SU-DHL-6 (cell line): ENCODE measurements around the gene MAN2B1.
A peak's percentile ranks its signal among the peaks of the same experiment; 100 is the strongest.

ENCODE experiments used
- H2AFZ ChIP-seq: fragments of 200-600 bp; sonication (generic); 2 replicates; pipeline ENCODE4 v1.6.1; 2014; ENCODE audit warnings: low read depth, mild to moderate bottlenecking, moderate library complexity, mixed read lengths, antibody characterized with exemption, low read length; ENCODE audit not compliant: severe bottlenecking
- H3F3A ChIP-seq: fragments of 200-600 bp; shearing (Covaris generic); 2 replicates; pipeline ENCODE4 v1.6.0; 2016; ENCODE audit warnings: antibody characterized with exemption, mild to moderate bottlenecking; ENCODE audit not compliant: insufficient read depth
- H3K27ac ChIP-seq: fragments of 200-600 bp; sonication (generic); 2 replicates; pipeline ENCODE4 v1.5.1; 2016; ENCODE audit warnings: low read depth, mild to moderate bottlenecking, low read length, moderate library complexity, mixed read lengths
- H3K27me3 ChIP-seq: fragments of 200-600 bp; sonication (generic), shearing (Covaris generic); 2 replicates; pipeline ENCODE4 v1.6.0; 2014; ENCODE audit warnings: mild to moderate bottlenecking, low read length
- H3K36me3 ChIP-seq: fragments of 200-600 bp; sonication (generic); 2 replicates; pipeline ENCODE4 v1.6.1; 2014; ENCODE audit warnings: mild to moderate bottlenecking, low read length, mixed read lengths
- H3K4me2 ChIP-seq: fragments of 300-600, 200-600 bp; shearing (Covaris generic), sonication (generic); 2 replicates; pipeline ENCODE4 v1.6.0; 2014; ENCODE audit warnings: low read length, low read depth, mild to moderate bottlenecking; ENCODE audit not compliant: poor library complexity, severe bottlenecking
- H3K4me3 ChIP-seq: fragments of 200-600 bp; sonication (generic); 2 replicates; pipeline ENCODE4 v1.5.1; 2014; ENCODE audit warnings: antibody characterized with exemption, low read length, mild to moderate bottlenecking, mixed read lengths; ENCODE audit not compliant: insufficient read depth, poor library complexity, severe bottlenecking
- H3K79me2 ChIP-seq: fragments of 200-600 bp; sonication (generic); 2 replicates; pipeline ENCODE4 v1.6.1; 2014; ENCODE audit warnings: mild to moderate bottlenecking, low read length, moderate library complexity; ENCODE audit not compliant: insufficient read depth
- H3K9ac ChIP-seq: fragments of 200-600 bp; sonication (generic); 2 replicates; pipeline ENCODE4 v1.7.0; 2014; ENCODE audit warnings: mild to moderate bottlenecking, low read length
- H3K9me2 ChIP-seq: fragments of 200-600 bp; sonication (generic); replicated peaks from 2 replicates; pipeline ENCODE4 v1.6.1; 2014; ENCODE audit warnings: low read length; ENCODE audit not compliant: insufficient read depth
- H3K9me3 ChIP-seq: fragments of 200-600 bp; sonication (generic); 2 replicates; pipeline ENCODE4 v1.6.1; 2014; ENCODE audit warnings: low read length, mixed read lengths; ENCODE audit not compliant: insufficient read depth
- H4K20me1 ChIP-seq: fragments of 200-600 bp; sonication (generic); 2 replicates; pipeline ENCODE4 v1.6.1; 2014; ENCODE audit warnings: low read depth, mild to moderate bottlenecking, antibody characterized with exemption, low read length, moderate library complexity, mixed read lengths
- EZH2phosphoT487 ChIP-seq: fragments of 200-600 bp; sonication (generic), shearing (Covaris generic); conservative IDR thresholded peaks from 2 replicates; pipeline ENCODE4 v1.6.1; 2018; ENCODE audit warnings: mild to moderate bottlenecking, antibody characterized with exemption, low read length, moderate library complexity, mixed read lengths
- TF ChIP-seq, protein P1 (sequence below): fragments of 200-600 bp; sonication (generic); IDR thresholded peaks from one replicate; pipeline ENCODE4 v1.5.1; 2017; ENCODE audit warnings: antibody characterized with exemption, mild to moderate bottlenecking, low read length, moderate library complexity; ENCODE audit not compliant: insufficient read depth, poor library complexity, severe bottlenecking

The MAN2B1 gene

DNA sequence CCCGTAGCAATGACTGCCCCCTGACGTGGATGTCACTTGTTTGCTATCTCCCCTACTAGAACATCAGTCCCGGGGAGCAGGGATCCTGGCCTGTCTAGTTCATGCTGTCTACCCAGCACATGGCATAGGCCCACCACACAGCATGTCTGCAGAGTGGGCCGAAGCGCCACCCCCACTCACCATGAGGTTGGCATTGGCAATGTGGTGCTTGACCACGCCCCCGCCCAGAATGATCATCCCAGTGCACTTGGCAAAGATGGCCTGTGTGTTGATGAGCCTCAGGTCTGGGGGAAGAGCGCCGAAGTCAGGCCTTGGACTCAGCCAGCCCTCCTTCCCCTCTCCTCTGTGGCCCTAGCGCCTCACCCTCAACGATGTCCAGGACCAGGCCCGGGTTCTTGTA is 10.4 kb upstream of the MAN2B1 start:
- H3K79me2 ChIP-seq, result peaks cover 16% of the 10 kb centered on the region
- no peaks in the 10 kb centered on the region for H3K9me3 ChIP-seq
- H3K27ac ChIP-seq, result no peak overlapping the region
- H3K27me3 ChIP-seq, result no peaks in the 10 kb centered on the region
- H3K9ac ChIP-seq, result no peak overlapping the region
- H3F3A ChIP-seq, result peaks cover 14% of the 10 kb centered on the region
- no peak overlapping the region for H2AFZ ChIP-seq
- H3K9me2 ChIP-seq, result no peaks in the 10 kb centered on the region
- no peak overlapping the region for H3K4me2 ChIP-seq
- H3K4me3 ChIP-seq, result no peak overlapping the region
- H3K36me3 ChIP-seq, result no peaks in the 10 kb centered on the region; the same call in 1 of the 2 replicates
- no peak for TF ChIP-seq EZH2phosphoT487
- TF ChIP-seq, protein P1, sequence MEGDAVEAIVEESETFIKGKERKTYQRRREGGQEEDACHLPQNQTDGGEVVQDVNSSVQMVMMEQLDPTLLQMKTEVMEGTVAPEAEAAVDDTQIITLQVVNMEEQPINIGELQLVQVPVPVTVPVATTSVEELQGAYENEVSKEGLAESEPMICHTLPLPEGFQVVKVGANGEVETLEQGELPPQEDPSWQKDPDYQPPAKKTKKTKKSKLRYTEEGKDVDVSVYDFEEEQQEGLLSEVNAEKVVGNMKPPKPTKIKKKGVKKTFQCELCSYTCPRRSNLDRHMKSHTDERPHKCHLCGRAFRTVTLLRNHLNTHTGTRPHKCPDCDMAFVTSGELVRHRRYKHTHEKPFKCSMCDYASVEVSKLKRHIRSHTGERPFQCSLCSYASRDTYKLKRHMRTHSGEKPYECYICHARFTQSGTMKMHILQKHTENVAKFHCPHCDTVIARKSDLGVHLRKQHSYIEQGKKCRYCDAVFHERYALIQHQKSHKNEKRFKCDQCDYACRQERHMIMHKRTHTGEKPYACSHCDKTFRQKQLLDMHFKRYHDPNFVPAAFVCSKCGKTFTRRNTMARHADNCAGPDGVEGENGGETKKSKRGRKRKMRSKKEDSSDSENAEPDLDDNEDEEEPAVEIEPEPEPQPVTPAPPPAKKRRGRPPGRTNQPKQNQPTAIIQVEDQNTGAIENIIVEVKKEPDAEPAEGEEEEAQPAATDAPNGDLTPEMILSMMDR, result no peak
- peaks cover 3% of the 10 kb centered on the region; the same call in 1 of the 2 replicates for H4K20me1 ChIP-seq

GRCh38 chr19:12676384-12676792 is 9.8 kb upstream of the MAN2B1 start:
- Histone ChIP-seq H3K79me2 (peaks cover 16% of the 10 kb centered on the region), H3K4me3 (no peak overlapping the region), H3F3A (peaks cover 11% of the 10 kb centered on the region), H3K27me3 (no peaks in the 10 kb centered on the region), H3K4me2 (no peak overlapping the region), H2AFZ (no peak overlapping the region), H4K20me1 (peaks cover 3% of the 10 kb centered on the region; the same call in 1 of the 2 replicates), H3K9me3 (no peaks in the 10 kb centered on the region), H3K36me3 (no peaks in the 10 kb centered on the region; the same call in 1 of the 2 replicates), H3K9ac (no peak overlapping the region), H3K27ac (no peak overlapping the region), H3K9me2 (no peaks in the 10 kb centered on the region)
- TF ChIP-seq, protein P1, result peak; percentile 82
- TF ChIP-seq EZH2phosphoT487, result no peak

DNA sequence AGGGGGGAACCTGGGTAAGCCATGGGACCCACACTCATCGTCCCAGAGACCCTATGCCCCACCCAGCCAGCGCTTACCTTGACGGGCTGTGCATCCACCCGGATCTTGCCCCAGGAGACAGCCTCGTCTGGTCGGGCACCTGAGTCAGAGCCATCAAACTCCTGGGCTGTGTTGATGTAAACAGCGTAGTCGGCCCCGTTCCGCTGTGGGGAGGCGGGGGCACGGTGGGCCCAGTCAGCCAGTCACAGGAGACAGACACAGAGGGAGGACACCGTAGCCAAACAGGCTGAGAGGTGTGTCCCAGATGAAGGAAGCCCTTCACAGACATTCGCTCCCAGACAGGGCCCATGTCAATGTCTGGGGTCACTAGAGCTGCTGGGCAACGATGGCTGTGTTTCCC is 9.4 kb upstream of the MAN2B1 start:
- peaks cover 3% of the 10 kb centered on the region; the same call in 1 of the 2 replicates for H4K20me1 ChIP-seq
- TF ChIP-seq, protein P1, result no peak
- TF ChIP-seq EZH2phosphoT487, result no peak
- no peak overlapping the region for H3K4me3 ChIP-seq
- H3K9ac ChIP-seq, result no peak overlapping the region
- H3K79me2 ChIP-seq, result peaks cover 15% of the 10 kb centered on the region
- H3K27me3 ChIP-seq, result no peaks in the 10 kb centered on the region
- H2AFZ ChIP-seq, result no peak overlapping the region
- H3K4me2 ChIP-seq, result no peak overlapping the region
- peaks cover 6% of the 10 kb centered on the region; the same call in 1 of the 2 replicates for H3F3A ChIP-seq
- H3K9me2 ChIP-seq, result no peaks in the 10 kb centered on the region
- no peak overlapping the region for H3K27ac ChIP-seq
- H3K9me3 ChIP-seq, result no peaks in the 10 kb centered on the region
- H3K36me3 ChIP-seq, result no peaks in the 10 kb centered on the region; the same call in 1 of the 2 replicates
